A549 (cell line): Measurements from ENCODE around the gene GPRIN2. TPM values are rescaled to one million over a fixed set of nuclear protein-coding genes. Genes with fewer than 3 reads are reported as not detected.

Source experiments
- ATAC-seq, 2 experiments: fragments of 200-7000 bp in 1 of 2; fragments of >200 bp in 1 of 2; cut with Nextera tagmentation in 1 of 2; cut with Tn5 transposase in 1 of 2; 3 replicates each; pipeline versions ENCODE4 v1.8.0 to v1.9.1; 2018 to 2020; ENCODE audit warnings: mild to moderate bottlenecking in 1 of 2, moderate library complexity in 1 of 2
- CTCF ChIA-PET: fragments of 300-600 bp; sonication (Branson Sonifier 250); formaldehyde crosslinking; extraction: SDS; loops from one replicate; lab custom pipeline; 2021; ENCODE audit warnings: antibody characterized with exemption, inconsistent platforms; lab: Yijun Ruan, JAX
- POLR2A ChIA-PET: fragments of 350-600 bp; formaldehyde crosslinking; extraction: SDS; loops from one replicate; lab custom pipeline; 2021; ENCODE audit warnings: antibody characterized with exemption, inconsistent platforms; lab: Yijun Ruan, JAX
- DNase-seq, 2 experiments: peaks; one replicate each; pipeline versions ENCODE4 v3.0.0 to v3.0.0-alpha.2; 2011 to 2016; ENCODE audit warnings: low read depth in 1 of 2, low spot score in 1 of 2
- FAIRE-seq: peaks from 2 replicates; lab custom pipeline; 2011; peaks lifted over from hg19 to GRCh38; lab: Jason Lieb, UNC
- H3K27ac ChIP-seq, 2 experiments: fragments of >200 bp; sonication (Bioruptor Twin); formaldehyde crosslinking; 3 replicates each; pipeline ENCODE4 v1.5.1; 2016 to 2017
- H3K4me1 ChIP-seq: fragments of >200 bp; sonication (Bioruptor Twin); formaldehyde crosslinking; 3 replicates; pipeline ENCODE4 v1.6.1; 2016
- H3K4me2 ChIP-seq: fragments of >200 bp; sonication (Bioruptor Twin); formaldehyde crosslinking; 3 replicates; pipeline ENCODE4 v1.6.1; 2016
- H3K4me3 ChIP-seq: fragments of >200 bp; sonication (Bioruptor Twin); formaldehyde crosslinking; 3 replicates; pipeline ENCODE4 v1.5.1; 2016
- H3K9me3 ChIP-seq: fragments of >200 bp; sonication (Bioruptor Twin); formaldehyde crosslinking; 3 replicates; pipeline ENCODE4 v1.6.1; 2016
- CHD4 ChIP-seq: fragments of 200-600 bp; sonication (generic); IDR thresholded peaks from 2 replicates; pipeline ENCODE4 v1.6.1; 2016; ENCODE audit warnings: antibody characterized with exemption, mild to moderate bottlenecking, borderline replicate concordance
- EP300 ChIP-seq, 2 experiments: fragments of >200 bp; sonication (Bioruptor Twin); formaldehyde crosslinking; IDR thresholded peaks; 2 replicates in 1 of 2; 3 replicates in 1 of 2; pipeline ENCODE4 v1.6.1; 2016 to 2017
- ESRRA ChIP-seq: fragments of 150-350 bp; IDR thresholded peaks from 2 replicates; pipeline ENCODE4 v1.6.1; 2014; ENCODE audit warnings: mild to moderate bottlenecking, low read length, borderline replicate concordance
- FOSB ChIP-seq: fragments of 250-450 bp; sonication (Bioruptor Pico); IDR thresholded peaks from 2 replicates; pipeline ENCODE4 v1.5.0; 2020; ENCODE audit warnings: mild to moderate bottlenecking, moderate library complexity
- FOSL2 ChIP-seq, 2 experiments: fragments of 450-650 bp in 1 of 2; fragments of >200 bp in 1 of 2; sonication (Bioruptor Twin) in 1 of 2; formaldehyde crosslinking; IDR thresholded peaks; 2 replicates each; pipeline versions ENCODE4 v1.5.0 to v1.6.1; 2016 to 2020; ENCODE audit warnings: mild to moderate bottlenecking in 1 of 2, moderate library complexity in 1 of 2
- GATA3 ChIP-seq: IDR thresholded peaks from 2 replicates; pipeline ENCODE4 v1.6.1; 2012; ENCODE audit warnings: borderline replicate concordance
- HOXA7 ChIP-seq: fragments of 250-450 bp; sonication (Bioruptor Pico); IDR thresholded peaks from 2 replicates; pipeline ENCODE4 v1.5.0; 2020; ENCODE audit warnings: mild to moderate bottlenecking, moderate library complexity
- HOXB5 ChIP-seq: fragments of 250-450 bp; sonication (Bioruptor Pico); IDR thresholded peaks from 2 replicates; pipeline ENCODE4 v1.5.0; 2020; ENCODE audit warnings: mild to moderate bottlenecking, moderate library complexity
- JUN ChIP-seq, 2 experiments: fragments of >200 bp; sonication (Bioruptor Twin); formaldehyde crosslinking; IDR thresholded peaks; 2 replicates in 1 of 2; 3 replicates in 1 of 2; pipeline ENCODE4 v1.6.1; 2016 to 2017
- JUNB ChIP-seq: fragments of >200 bp; sonication (Bioruptor Twin); formaldehyde crosslinking; IDR thresholded peaks from 2 replicates; pipeline ENCODE4 v1.6.1; 2016
- MAZ ChIP-seq: fragments of 150-350 bp; IDR thresholded peaks from 2 replicates; pipeline ENCODE4 v1.6.1; 2014; ENCODE audit warnings: antibody characterized with exemption, low read depth, low read length, borderline replicate concordance
- MYC ChIP-seq: IDR thresholded peaks from 2 replicates; pipeline ENCODE4 v1.6.1; 2012; ENCODE audit warnings: mild to moderate bottlenecking, inconsistent platforms, low read length, improper control_type of control experiment, borderline replicate concordance
- NFE2L2 ChIP-seq: fragments of 150-350 bp; conservative IDR thresholded peaks from 2 replicates; pipeline ENCODE4 v1.6.1; 2014; ENCODE audit warnings: low read length
- POLR2A ChIP-seq: IDR thresholded peaks from 2 replicates; pipeline ENCODE4 v1.6.1; 2012; ENCODE audit warnings: mild to moderate bottlenecking, low read length
- RARB ChIP-seq: fragments of 250-450 bp; sonication (Bioruptor Pico); IDR thresholded peaks from 2 replicates; pipeline ENCODE4 v1.8.0; 2021; ENCODE audit warnings: mild to moderate bottlenecking, moderate library complexity
- SMC3 ChIP-seq: fragments of >200 bp; sonication (Bioruptor Twin); formaldehyde crosslinking; IDR thresholded peaks from 3 replicates; pipeline ENCODE4 v1.6.1; 2018; ENCODE audit warnings: inconsistent platforms
- TFCP2L1 ChIP-seq: fragments of 250-450 bp; sonication (Bioruptor Pico); IDR thresholded peaks from 2 replicates; pipeline ENCODE4 v1.5.0; 2021; ENCODE audit warnings: mild to moderate bottlenecking
- ZC3H11A ChIP-seq: fragments of 450-650 bp; IDR thresholded peaks from 2 replicates; pipeline ENCODE4 v1.6.1; 2014; ENCODE audit warnings: antibody characterized with exemption, mild to moderate bottlenecking
- WGBS: methylation state at CpG from one replicate; pipeline ENCODE4 v1.1.6; 2017; ENCODE audit errors: missing lambda C conversion rate; 5-methylcytosine and 5-hydroxymethylcytosine counted together
- polyA plus RNA-seq, 4 experiments: library from polyadenylated mRNA; depleted of rRNA in 3 of 4; stranded (reverse); fragments of >200 nt; fragmentation: RNase III in 1 of 4; extraction: RNeasy Plus Mini Kit Qiagen cat#74134 plus additional on column Dnase treatment in 1 of 4; gene quantifications; 2 replicates in 3 of 4; 3 replicates in 1 of 4; pipeline ENCODE4 v1.2.3, GENCODE V29; 2011 to 2017
- TF ChIP-seq, protein P1 (sequence below): IDR thresholded peaks from 2 replicates; pipeline ENCODE4 v1.6.1; 2012; ENCODE audit warnings: low read depth, borderline replicate concordance
- TF ChIP-seq, protein P2 (sequence below): fragments of >200 bp; sonication (Bioruptor Twin); formaldehyde crosslinking; IDR thresholded peaks from 2 replicates; pipeline ENCODE4 v1.6.1; 2016
- TF ChIP-seq, protein P3 (sequence below): fragments of 250-450 bp; sonication (Bioruptor Pico); IDR thresholded peaks from 2 replicates; pipeline ENCODE4 v1.5.0; 2021; ENCODE audit warnings: mild to moderate bottlenecking, moderate library complexity, borderline replicate concordance
- TF ChIP-seq, protein P4 (sequence below): IDR thresholded peaks from 2 replicates; pipeline ENCODE4 v1.6.1; 2012
- TF ChIP-seq, protein P5 (sequence below): fragments of >200 bp; sonication (Bioruptor Twin); formaldehyde crosslinking; IDR thresholded peaks from 3 replicates; pipeline ENCODE4 v1.5.1; 2016
- TF ChIP-seq, protein P6 (sequence below): fragments of 250-450 bp; sonication (Bioruptor Pico); IDR thresholded peaks from 2 replicates; pipeline ENCODE4 v1.5.0; 2020; ENCODE audit warnings: low read depth, mild to moderate bottlenecking, moderate library complexity
- TF ChIP-seq, protein P7 (sequence below): fragments of >200 bp; sonication (Bioruptor Twin); formaldehyde crosslinking; IDR thresholded peaks from 3 replicates; pipeline ENCODE4 v1.6.1; 2016

GPRIN2 gene
- polyA plus RNA-seq, 2 of the 4 experiments (the other 2 are of a cell fraction): 8.8 to 29.9 TPM

DNA sequence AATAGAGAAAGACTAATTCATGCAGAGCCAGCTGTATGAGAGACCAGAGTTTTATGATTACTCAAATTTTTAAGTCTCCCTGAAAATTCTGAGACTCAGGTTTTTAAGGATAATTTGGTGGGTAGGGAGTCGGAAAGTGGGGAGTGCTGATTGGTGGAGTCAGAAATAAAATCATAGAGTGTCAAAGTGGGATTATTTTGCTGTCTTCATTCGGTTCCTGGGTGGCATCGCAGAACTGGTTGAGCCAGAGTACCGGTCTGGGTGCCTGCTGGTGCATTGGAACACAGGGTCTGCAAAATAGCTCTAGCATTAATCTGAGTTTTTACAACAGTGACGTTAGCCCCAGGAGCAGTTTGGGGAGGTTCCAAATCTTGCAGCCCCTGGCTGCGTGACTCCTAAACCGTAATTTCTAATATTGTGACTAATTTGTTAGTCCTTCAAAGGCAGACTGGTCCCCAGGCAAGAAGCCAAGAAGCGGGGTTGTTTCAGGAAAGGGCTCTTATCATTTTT, 32.4 kb downstream of the GPRIN2 start (continued):
- TF ChIP-seq, protein P1, sequence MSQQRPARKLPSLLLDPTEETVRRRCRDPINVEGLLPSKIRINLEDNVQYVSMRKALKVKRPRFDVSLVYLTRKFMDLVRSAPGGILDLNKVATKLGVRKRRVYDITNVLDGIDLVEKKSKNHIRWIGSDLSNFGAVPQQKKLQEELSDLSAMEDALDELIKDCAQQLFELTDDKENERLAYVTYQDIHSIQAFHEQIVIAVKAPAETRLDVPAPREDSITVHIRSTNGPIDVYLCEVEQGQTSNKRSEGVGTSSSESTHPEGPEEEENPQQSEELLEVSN: no peak
- TF ChIP-seq EP300 (IDR thresholded peaks at IDR 0.05): no peak; a peak in 1 of 5 replicates
- peak; percentile 90 for TF ChIP-seq FOSB (CRISPR knock-in tag)
- TF ChIP-seq, protein P2, sequence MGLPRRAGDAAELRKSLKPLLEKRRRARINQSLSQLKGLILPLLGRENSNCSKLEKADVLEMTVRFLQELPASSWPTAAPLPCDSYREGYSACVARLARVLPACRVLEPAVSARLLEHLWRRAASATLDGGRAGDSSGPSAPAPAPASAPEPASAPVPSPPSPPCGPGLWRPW: no peak
- 0 out of 2 replicates have a peak, but pooled peaks have one; percentile 30 for TF ChIP-seq ESRRA
- TF ChIP-seq, protein P3, sequence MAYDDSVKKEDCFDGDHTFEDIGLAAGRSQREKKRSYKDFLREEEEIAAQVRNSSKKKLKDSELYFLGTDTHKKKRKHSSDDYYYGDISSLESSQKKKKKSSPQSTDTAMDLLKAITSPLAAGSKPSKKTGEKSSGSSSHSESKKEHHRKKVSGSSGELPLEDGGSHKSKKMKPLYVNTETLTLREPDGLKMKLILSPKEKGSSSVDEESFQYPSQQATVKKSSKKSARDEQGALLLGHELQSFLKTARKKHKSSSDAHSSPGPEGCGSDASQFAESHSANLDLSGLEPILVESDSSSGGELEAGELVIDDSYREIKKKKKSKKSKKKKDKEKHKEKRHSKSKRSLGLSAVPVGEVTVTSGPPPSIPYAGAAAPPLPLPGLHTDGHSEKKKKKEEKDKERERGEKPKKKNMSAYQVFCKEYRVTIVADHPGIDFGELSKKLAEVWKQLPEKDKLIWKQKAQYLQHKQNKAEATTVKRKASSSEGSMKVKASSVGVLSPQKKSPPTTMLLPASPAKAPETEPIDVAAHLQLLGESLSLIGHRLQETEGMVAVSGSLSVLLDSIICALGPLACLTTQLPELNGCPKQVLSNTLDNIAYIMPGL (CRISPR knock-in tag): peak; percentile 70; the same call in 1 of the 2 replicates
- TF ChIP-seq, protein P4, sequence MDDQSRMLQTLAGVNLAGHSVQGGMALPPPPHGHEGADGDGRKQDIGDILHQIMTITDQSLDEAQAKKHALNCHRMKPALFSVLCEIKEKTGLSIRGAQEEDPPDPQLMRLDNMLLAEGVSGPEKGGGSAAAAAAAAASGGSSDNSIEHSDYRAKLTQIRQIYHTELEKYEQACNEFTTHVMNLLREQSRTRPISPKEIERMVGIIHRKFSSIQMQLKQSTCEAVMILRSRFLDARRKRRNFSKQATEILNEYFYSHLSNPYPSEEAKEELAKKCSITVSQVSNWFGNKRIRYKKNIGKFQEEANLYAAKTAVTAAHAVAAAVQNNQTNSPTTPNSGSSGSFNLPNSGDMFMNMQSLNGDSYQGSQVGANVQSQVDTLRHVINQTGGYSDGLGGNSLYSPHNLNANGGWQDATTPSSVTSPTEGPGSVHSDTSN: no peak
- no peak for TF ChIP-seq ZC3H11A
- TF ChIP-seq MAZ: 0 out of 2 replicates have a peak, but pooled peaks have one; percentile 64
- TF ChIP-seq HOXA7 (CRISPR knock-in tag): peak; percentile 90; the same call in 1 of the 2 replicates
- peak; percentile 74 for TF ChIP-seq FOSL2 (IDR thresholded peaks at IDR 0.05)
- TF ChIP-seq FOSL2 (CRISPR knock-in tag; IDR thresholded peaks at IDR 0.05): peak; percentile 71
- TF ChIP-seq SMC3: 0 out of 3 replicates have a peak, but pooled peaks have one; percentile 1
- TF ChIP-seq, protein P5, sequence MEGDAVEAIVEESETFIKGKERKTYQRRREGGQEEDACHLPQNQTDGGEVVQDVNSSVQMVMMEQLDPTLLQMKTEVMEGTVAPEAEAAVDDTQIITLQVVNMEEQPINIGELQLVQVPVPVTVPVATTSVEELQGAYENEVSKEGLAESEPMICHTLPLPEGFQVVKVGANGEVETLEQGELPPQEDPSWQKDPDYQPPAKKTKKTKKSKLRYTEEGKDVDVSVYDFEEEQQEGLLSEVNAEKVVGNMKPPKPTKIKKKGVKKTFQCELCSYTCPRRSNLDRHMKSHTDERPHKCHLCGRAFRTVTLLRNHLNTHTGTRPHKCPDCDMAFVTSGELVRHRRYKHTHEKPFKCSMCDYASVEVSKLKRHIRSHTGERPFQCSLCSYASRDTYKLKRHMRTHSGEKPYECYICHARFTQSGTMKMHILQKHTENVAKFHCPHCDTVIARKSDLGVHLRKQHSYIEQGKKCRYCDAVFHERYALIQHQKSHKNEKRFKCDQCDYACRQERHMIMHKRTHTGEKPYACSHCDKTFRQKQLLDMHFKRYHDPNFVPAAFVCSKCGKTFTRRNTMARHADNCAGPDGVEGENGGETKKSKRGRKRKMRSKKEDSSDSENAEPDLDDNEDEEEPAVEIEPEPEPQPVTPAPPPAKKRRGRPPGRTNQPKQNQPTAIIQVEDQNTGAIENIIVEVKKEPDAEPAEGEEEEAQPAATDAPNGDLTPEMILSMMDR: no peak
- TF ChIP-seq, protein P6, sequence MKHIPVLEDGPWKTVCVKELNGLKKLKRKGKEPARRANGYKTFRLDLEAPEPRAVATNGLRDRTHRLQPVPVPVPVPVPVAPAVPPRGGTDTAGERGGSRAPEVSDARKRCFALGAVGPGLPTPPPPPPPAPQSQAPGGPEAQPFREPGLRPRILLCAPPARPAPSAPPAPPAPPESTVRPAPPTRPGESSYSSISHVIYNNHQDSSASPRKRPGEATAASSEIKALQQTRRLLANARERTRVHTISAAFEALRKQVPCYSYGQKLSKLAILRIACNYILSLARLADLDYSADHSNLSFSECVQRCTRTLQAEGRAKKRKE (CRISPR knock-in tag): no peak; the same call in 1 of the 2 replicates
- no peak for TF ChIP-seq RARB (CRISPR knock-in tag)
- no peak for TF ChIP-seq JUNB
- no peak for TF ChIP-seq GATA3

DNA sequence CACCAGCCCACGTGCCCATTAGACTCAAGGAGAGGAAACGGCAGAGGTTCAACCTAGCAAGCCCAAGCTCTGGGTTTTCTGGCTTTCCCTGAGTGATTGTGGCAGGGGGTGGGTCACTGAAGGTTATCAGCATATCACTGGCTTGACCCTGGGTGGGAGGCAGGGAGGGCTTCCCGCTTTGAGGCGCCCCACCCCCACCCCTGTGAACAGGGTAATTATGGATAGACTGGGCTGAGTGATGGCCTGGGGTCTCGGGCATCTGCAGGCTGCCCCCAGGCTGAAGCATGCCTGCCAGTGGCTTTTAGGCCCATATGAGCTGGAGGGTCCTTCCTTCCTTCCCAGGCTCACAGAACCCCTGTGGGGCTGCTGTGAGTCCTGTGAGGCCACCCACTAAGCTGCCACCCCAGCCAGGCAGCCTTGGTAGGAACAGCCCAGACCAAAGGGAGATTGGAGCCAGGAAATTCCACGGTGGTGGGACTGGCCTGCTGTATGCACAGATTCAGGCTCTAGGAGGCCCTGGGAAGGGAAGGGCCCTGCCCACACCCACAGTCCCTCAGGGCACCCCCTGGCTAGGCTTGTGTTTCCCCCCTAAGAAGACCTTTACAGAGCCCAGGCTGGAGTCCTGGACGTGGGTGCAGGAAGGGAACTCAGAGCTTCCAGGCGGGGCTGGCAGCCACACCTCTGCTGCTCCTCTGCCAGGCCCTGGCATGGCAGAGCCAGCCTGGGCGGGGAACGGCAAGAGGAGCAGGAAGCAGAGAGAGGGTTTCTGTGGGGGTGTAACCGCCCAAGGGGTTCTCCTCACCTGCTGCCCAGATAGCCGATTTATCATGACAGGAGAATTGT, 33.1 kb downstream of the GPRIN2 start:
- POLR2A ChIA-PET: interaction anchor here (1.0 to 4.0 kb wide), 5 partner anchors 16 to 294 kb away, joined by 5 to 77 read pairs (median 9); partner anchors contain the start of gene GPRIN2
- H3K27ac ChIP-seq: peak overlapping the region; percentile 92 to 95
- H3K4me2 ChIP-seq: peak overlapping the region; percentile 74
- peak; percentile 61 to 69 for ATAC-seq
- peaks cover 76% of the 10 kb centered on the region for H3K4me1 ChIP-seq
- H3K9me3 ChIP-seq: peaks cover 7% of the 10 kb centered on the region; the same call in 1 of the 3 replicates
- 3% methylated on average over 12 of the region's 12 CpGs for WGBS
- FAIRE-seq: no peak
- H3K4me3 ChIP-seq: 0 out of 3 replicates have a peak overlapping the region, but pooled peaks have one; percentile 4
- DNase-seq: peak; percentile 94 to 98
- CTCF ChIA-PET: interaction anchor here (0.8 to 6.2 kb wide), 6 partner anchors 9 to 295 kb away, joined by 3 to 67 read pairs (median 8); no protein-coding TSS in a partner anchor
- TF ChIP-seq CHD4 (no peak), MYC (peak; percentile 24; the same call in 1 of the 2 replicates), RARB (CRISPR knock-in tag) (peak; percentile 83), POLR2A (no peak), HOXB5 (peak; percentile 95), TFCP2L1 (CRISPR knock-in tag) (peak; percentile 55; the same call in 1 of the 2 replicates), JUN (IDR thresholded peaks at IDR 0.05) (peak; percentile 84 to 92), NFE2L2 (0 out of 2 replicates have a peak, but pooled peaks have one; percentile 2), EP300 (IDR thresholded peaks at IDR 0.05) (peak; percentile 97 to 98), SMC3 (peak; percentile 44), MAZ (0 out of 2 replicates have a peak, but pooled peaks have one; percentile 21)
- TF ChIP-seq, protein P3 (CRISPR knock-in tag): peak; percentile 70; the same call in 1 of the 2 replicates
- TF ChIP-seq, protein P7, sequence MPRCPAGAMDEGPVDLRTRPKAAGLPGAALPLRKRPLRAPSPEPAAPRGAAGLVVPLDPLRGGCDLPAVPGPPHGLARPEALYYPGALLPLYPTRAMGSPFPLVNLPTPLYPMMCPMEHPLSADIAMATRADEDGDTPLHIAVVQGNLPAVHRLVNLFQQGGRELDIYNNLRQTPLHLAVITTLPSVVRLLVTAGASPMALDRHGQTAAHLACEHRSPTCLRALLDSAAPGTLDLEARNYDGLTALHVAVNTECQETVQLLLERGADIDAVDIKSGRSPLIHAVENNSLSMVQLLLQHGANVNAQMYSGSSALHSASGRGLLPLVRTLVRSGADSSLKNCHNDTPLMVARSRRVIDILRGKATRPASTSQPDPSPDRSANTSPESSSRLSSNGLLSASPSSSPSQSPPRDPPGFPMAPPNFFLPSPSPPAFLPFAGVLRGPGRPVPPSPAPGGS: peak; percentile 66; the same call in 2 of the 3 replicates
